ENCODE results near the gene DSCAM.

The DSCAM gene

GRCh38 chr21:40463176-40463575 is 383.8 kb downstream of the DSCAM start:
- Histone ChIP-seq H3K36me3 (replicated peaks) (no peaks in the 10 kb centered on the region), H3K27me3 (replicated peaks) (no peaks in the 10 kb centered on the region), H3K27ac (no peak overlapping the region), H3K4me3 (ENCODE audit: low read depth, low read length) (no peak overlapping the region)
- in situ Hi-C loops (cut with HindIII; ENCODE audit: low pct_ligation_motif_present, low sequenced_read_pairs): no loop called here
- DNase-seq: no peak
- no peak for TF ChIP-seq CTCF (IDR thresholded peaks at IDR 0.05; ENCODE audit: low read depth, low read length, missing control alignments)

GRCh38 chr21:40461008-40461407 is 385.9 kb downstream of the DSCAM start:
- H3K27ac ChIP-seq: no peak overlapping the region
- no peak overlapping the region for H3K4me3 ChIP-seq (ENCODE audit: low read depth, low read length)
- DNase-seq: no peak
- in situ Hi-C loops (cut with HindIII; ENCODE audit: low pct_ligation_motif_present, low sequenced_read_pairs): no loop called here
- no peaks in the 10 kb centered on the region for H3K27me3 ChIP-seq (replicated peaks)
- no peak for TF ChIP-seq CTCF (IDR thresholded peaks at IDR 0.05; ENCODE audit: low read depth, low read length, missing control alignments)
- H3K36me3 ChIP-seq (replicated peaks): no peaks in the 10 kb centered on the region

DNA sequence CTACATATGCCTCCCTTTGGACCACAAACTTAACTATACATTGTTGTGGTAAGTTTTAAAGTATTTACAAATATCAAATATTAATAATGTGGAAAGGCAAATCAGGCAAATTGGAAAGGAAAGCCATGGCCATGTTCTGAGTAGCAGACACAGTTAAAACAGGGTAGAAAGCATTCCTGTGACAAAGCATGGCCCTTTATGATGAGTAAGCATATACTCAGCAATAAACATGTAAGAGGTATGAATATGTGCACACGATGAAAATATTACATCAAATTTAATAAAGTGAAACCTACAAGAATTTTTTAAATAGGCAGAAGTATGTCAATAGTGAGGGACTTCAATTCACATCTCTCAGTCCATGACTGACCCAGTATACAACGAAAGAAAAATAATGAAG is 389.2 kb downstream of the DSCAM start:
- no peak for DNase-seq
- H3K36me3 ChIP-seq (replicated peaks): no peaks in the 10 kb centered on the region
- no peak overlapping the region for H3K4me3 ChIP-seq (ENCODE audit: low read depth, low read length)
- TF ChIP-seq CTCF (IDR thresholded peaks at IDR 0.05; ENCODE audit: low read depth, low read length, missing control alignments): no peak
- in situ Hi-C loops (cut with HindIII; ENCODE audit: low pct_ligation_motif_present, low sequenced_read_pairs): no loop called here
- no peaks in the 10 kb centered on the region for H3K27me3 ChIP-seq (replicated peaks)
- no peak overlapping the region for H3K27ac ChIP-seq

GRCh38 chr21:40454057-40454456 is 392.9 kb downstream of the DSCAM start:
- no peak for TF ChIP-seq CTCF (IDR thresholded peaks at IDR 0.05; ENCODE audit: low read depth, low read length, missing control alignments)
- in situ Hi-C loops (cut with HindIII; ENCODE audit: low pct_ligation_motif_present, low sequenced_read_pairs): no loop called here
- no peak overlapping the region for H3K27ac ChIP-seq
- H3K4me3 ChIP-seq (ENCODE audit: low read depth, low read length): no peak overlapping the region
- H3K36me3 ChIP-seq (replicated peaks): no peaks in the 10 kb centered on the region
- no peaks in the 10 kb centered on the region for H3K27me3 ChIP-seq (replicated peaks)
- no peak for DNase-seq

DNA sequence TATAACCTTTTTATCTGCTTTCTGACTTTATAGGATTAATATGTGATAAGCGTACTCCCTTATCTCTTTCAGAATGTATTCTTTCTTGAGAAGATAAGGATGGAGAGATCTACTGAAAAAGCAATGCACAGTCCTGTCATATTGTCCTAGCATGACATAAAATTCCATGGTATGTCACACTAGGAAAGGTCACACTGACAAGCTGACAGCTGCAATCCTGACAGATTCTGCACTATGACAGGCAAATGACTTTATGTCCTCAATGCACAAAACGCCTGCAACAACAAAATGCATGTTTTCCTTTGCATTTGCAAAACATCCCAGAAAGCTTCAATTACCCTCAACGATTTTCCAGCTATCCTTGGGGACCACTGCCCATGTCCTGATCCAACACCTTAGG is 393.8 kb downstream of the DSCAM start:
- Histone ChIP-seq H3K27me3 (replicated peaks) (no peaks in the 10 kb centered on the region), H3K27ac (no peak overlapping the region), H3K36me3 (replicated peaks) (no peaks in the 10 kb centered on the region), H3K4me3 (ENCODE audit: low read depth, low read length) (no peak overlapping the region)
- TF ChIP-seq CTCF (IDR thresholded peaks at IDR 0.05; ENCODE audit: low read depth, low read length, missing control alignments): no peak
- in situ Hi-C loops (cut with HindIII; ENCODE audit: low pct_ligation_motif_present, low sequenced_read_pairs): no loop called here
- no peak for DNase-seq

- no peak for TF ChIP-seq CTCF (IDR thresholded peaks at IDR 0.05; ENCODE audit: low read depth, low read length, missing control alignments)
- in situ Hi-C loops (cut with HindIII; ENCODE audit: low pct_ligation_motif_present, low sequenced_read_pairs): no loop called here
- H3K36me3 ChIP-seq (replicated peaks): no peaks in the 10 kb centered on the region
Observed at GRCh38 chr21:40452548-40452947, 394.4 kb downstream of the DSCAM start.

More at GRCh38 chr21:40452548-40452947, 394.4 kb downstream of the DSCAM start:
- Histone ChIP-seq H3K4me3 (ENCODE audit: low read depth, low read length) (no peak overlapping the region), H3K27ac (no peak overlapping the region), H3K27me3 (replicated peaks) (no peaks in the 10 kb centered on the region)
- DNase-seq: no peak
